ENCODE results near the gene ZIC2.

GRCh38 chr13:100035936-100036335 is 54.4 kb downstream of the ZIC2 start:
- no peak for TF ChIP-seq CTCF (IDR thresholded peaks at IDR 0.05)
- no peak for TF ChIP-seq POLR2A (IDR thresholded peaks at IDR 0.05)
- TF ChIP-seq EP300 (IDR thresholded peaks at IDR 0.05), result no peak
